ENCODE results near the gene WNT9B.

DNA sequence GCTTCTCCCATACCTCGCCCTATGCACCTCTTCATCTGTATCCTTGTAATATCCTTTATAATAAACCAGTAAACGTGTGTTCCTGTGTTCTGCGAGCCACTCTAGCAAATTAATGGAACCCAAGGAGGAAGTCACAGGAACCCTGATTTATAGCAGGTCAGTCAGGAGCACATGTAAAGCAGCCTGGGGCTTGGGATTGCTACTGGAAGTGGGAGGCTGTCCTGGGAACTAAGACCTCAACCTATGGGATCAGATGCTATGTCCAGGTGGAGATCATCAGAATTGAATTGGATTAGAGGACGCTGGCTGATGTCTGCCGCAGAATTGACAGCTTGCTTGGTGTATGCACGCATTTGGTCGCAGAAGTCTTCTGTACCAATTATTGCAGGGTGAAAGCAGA is 48.6 kb upstream of the WNT9B start:
- TF ChIP-seq EP300 (IDR thresholded peaks at IDR 0.05): no peak
- TF ChIP-seq, protein P1, sequence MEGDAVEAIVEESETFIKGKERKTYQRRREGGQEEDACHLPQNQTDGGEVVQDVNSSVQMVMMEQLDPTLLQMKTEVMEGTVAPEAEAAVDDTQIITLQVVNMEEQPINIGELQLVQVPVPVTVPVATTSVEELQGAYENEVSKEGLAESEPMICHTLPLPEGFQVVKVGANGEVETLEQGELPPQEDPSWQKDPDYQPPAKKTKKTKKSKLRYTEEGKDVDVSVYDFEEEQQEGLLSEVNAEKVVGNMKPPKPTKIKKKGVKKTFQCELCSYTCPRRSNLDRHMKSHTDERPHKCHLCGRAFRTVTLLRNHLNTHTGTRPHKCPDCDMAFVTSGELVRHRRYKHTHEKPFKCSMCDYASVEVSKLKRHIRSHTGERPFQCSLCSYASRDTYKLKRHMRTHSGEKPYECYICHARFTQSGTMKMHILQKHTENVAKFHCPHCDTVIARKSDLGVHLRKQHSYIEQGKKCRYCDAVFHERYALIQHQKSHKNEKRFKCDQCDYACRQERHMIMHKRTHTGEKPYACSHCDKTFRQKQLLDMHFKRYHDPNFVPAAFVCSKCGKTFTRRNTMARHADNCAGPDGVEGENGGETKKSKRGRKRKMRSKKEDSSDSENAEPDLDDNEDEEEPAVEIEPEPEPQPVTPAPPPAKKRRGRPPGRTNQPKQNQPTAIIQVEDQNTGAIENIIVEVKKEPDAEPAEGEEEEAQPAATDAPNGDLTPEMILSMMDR (IDR thresholded peaks at IDR 0.05): no peak
- no peak for TF ChIP-seq POLR2A (IDR thresholded peaks at IDR 0.05; ENCODE audit: low read depth)
- no peak for TF ChIP-seq POLR2AphosphoS5 (IDR thresholded peaks at IDR 0.05)

All from esophagus muscularis mucosa (tissue), 4 donors.